H9 (cell line): ENCODE measurements around the gene ZNF724. TPM values are rescaled to one million over a fixed set of nuclear protein-coding genes. Genes with fewer than 3 reads are reported as not detected.
A peak's percentile ranks its signal among the peaks of the same experiment; 100 is the strongest.

ENCODE experiments used
- DNase-seq: peaks from one replicate; pipeline ENCODE4 v3.0.0-alpha.2; 2017
- H2AFZ ChIP-seq: one replicate; pipeline ENCODE4 v1.6.1; 2013; ENCODE audit warnings: mild to moderate bottlenecking, low read length, control low read depth, moderate library complexity
- H2AK5ac ChIP-seq: 2 replicates; pipeline ENCODE4 v1.6.1; 2013; ENCODE audit warnings: low read length, control low read depth, mixed read lengths; ENCODE audit not compliant: insufficient read length
- H2BK120ac ChIP-seq: one replicate; pipeline ENCODE4 v1.6.1; 2013; ENCODE audit warnings: low read depth, mild to moderate bottlenecking, low read length, control low read depth, inconsistent platforms; ENCODE audit not compliant: poor library complexity, severe bottlenecking
- H2BK12ac ChIP-seq: 2 replicates; pipeline ENCODE4 v1.6.1; 2013; ENCODE audit warnings: low read length, control low read depth, mixed read lengths, low read depth; ENCODE audit not compliant: insufficient read length
- H2BK15ac ChIP-seq: 2 replicates; pipeline ENCODE4 v1.6.1; 2013; ENCODE audit warnings: low read depth, low read length, control low read depth
- H2BK20ac ChIP-seq: one replicate; pipeline ENCODE4 v1.6.1; 2013; ENCODE audit warnings: low read depth, mild to moderate bottlenecking, low read length, control low read depth, inconsistent platforms; ENCODE audit not compliant: poor library complexity, severe bottlenecking
- H2BK5ac ChIP-seq: 2 replicates; pipeline ENCODE4 v1.6.1; 2013; ENCODE audit warnings: low read length, control low read depth, mixed read lengths; ENCODE audit not compliant: insufficient read length
- H3K14ac ChIP-seq: 2 replicates; pipeline ENCODE4 v1.6.1; 2013; ENCODE audit warnings: low read length, control low read depth; ENCODE audit not compliant: insufficient read depth
- H3K18ac ChIP-seq: 2 replicates; pipeline ENCODE4 v1.6.1; 2013; ENCODE audit warnings: low read depth, mild to moderate bottlenecking, mixed read lengths, low read length, control low read depth; ENCODE audit not compliant: insufficient read length
- H3K23ac ChIP-seq: 2 replicates; pipeline ENCODE4 v1.6.1; 2013; ENCODE audit warnings: low read length, control low read depth, mixed read lengths, low read depth; ENCODE audit not compliant: insufficient read length
- H3K23me2 ChIP-seq: 2 replicates; pipeline ENCODE4 v1.6.1; 2013; ENCODE audit warnings: low read depth, mild to moderate bottlenecking, mixed read lengths, low read length, control low read depth; ENCODE audit not compliant: insufficient read length, poor library complexity, severe bottlenecking
- H3K27ac ChIP-seq: 2 replicates; pipeline ENCODE4 v1.5.1; 2013; ENCODE audit warnings: low read length, control low read depth, mixed read lengths, low read depth; ENCODE audit not compliant: insufficient read length
- H3K27me3 ChIP-seq: 2 replicates; pipeline ENCODE4 v1.6.1; 2013; ENCODE audit warnings: low read length, control low read depth, inconsistent platforms; ENCODE audit not compliant: insufficient read depth
- H3K4ac ChIP-seq: 2 replicates; pipeline ENCODE4 v1.6.1; 2013; ENCODE audit warnings: low read depth, mild to moderate bottlenecking, control low read depth, inconsistent platforms, low read length, moderate library complexity
- H3K4me1 ChIP-seq: 2 replicates; pipeline ENCODE4 v1.6.1; 2013; ENCODE audit warnings: low read length, control low read depth, inconsistent platforms; ENCODE audit not compliant: insufficient read depth
- H3K4me2 ChIP-seq: 2 replicates; pipeline ENCODE4 v1.6.1; 2013; ENCODE audit warnings: low read length, control low read depth, mixed read lengths; ENCODE audit not compliant: insufficient read length, insufficient read depth
- H3K56ac ChIP-seq: 2 replicates; pipeline ENCODE4 v1.6.1; 2013; ENCODE audit warnings: low read depth, mild to moderate bottlenecking, mixed read lengths, low read length, control low read depth; ENCODE audit not compliant: insufficient read length
- H3K79me1 ChIP-seq: 2 replicates; pipeline ENCODE4 v1.6.1; 2013; ENCODE audit warnings: low read depth, mild to moderate bottlenecking, moderate library complexity, low read length, control low read depth, inconsistent platforms; ENCODE audit not compliant: insufficient read depth, poor library complexity, severe bottlenecking
- H3K79me2 ChIP-seq: 2 replicates; pipeline ENCODE4 v1.6.1; 2013; ENCODE audit warnings: low read length, control low read depth, inconsistent platforms; ENCODE audit not compliant: insufficient read depth
- H3K9ac ChIP-seq: 2 replicates; pipeline ENCODE4 v1.6.1; 2013; ENCODE audit warnings: low read length, control low read depth, mixed read lengths; ENCODE audit not compliant: insufficient read length; ENCODE audit errors: extremely low read depth
- H3K9me3 ChIP-seq: one replicate; pipeline ENCODE4 v1.6.1; 2013; ENCODE audit warnings: low read depth, low read length, inconsistent platforms; ENCODE audit not compliant: control insufficient read depth
- H3T11ph ChIP-seq: one replicate; pipeline ENCODE4 v1.6.1; 2013; ENCODE audit warnings: mild to moderate bottlenecking, low read length, control low read depth, inconsistent platforms
- H4K20me1 ChIP-seq: one replicate; pipeline ENCODE4 v1.6.1; 2013; ENCODE audit not compliant: control insufficient read depth, insufficient read length, insufficient read depth
- H4K5ac ChIP-seq: 2 replicates; pipeline ENCODE4 v1.6.1; 2013; ENCODE audit warnings: low read depth, mild to moderate bottlenecking, mixed read lengths, low read length, control low read depth; ENCODE audit not compliant: insufficient read length
- H4K8ac ChIP-seq: replicated peaks from 2 replicates; pipeline ENCODE4 v1.6.1; 2013; ENCODE audit warnings: low read length, control low read depth, mixed read lengths, low read depth; ENCODE audit not compliant: insufficient read length
- H4K91ac ChIP-seq: 2 replicates; pipeline ENCODE4 v1.6.1; 2013; ENCODE audit warnings: low read depth, mild to moderate bottlenecking, moderate library complexity, mixed read lengths, low read length, control low read depth; ENCODE audit not compliant: insufficient read length
- H3K27ac Mint-ChIP-seq, 3 experiments: 2 replicates in 2 of 3; 3 replicates in 1 of 3; pipeline ENCODE4 v1.8.0; 2020 to 2021; ENCODE audit warnings: mixed read lengths in 3 of 3, mild to moderate bottlenecking in 1 of 3, moderate library complexity in 1 of 3
- H3K27me3 Mint-ChIP-seq: 2 replicates; pipeline ENCODE4 v1.8.0; 2021; ENCODE audit warnings: low read depth, mild to moderate bottlenecking, moderate library complexity, mixed read lengths
- H3K36me3 Mint-ChIP-seq, 3 experiments: 2 replicates in 2 of 3; 3 replicates in 1 of 3; pipeline ENCODE4 v1.8.0; 2020 to 2021; ENCODE audit warnings: low read depth in 3 of 3, mixed read lengths in 3 of 3; ENCODE audit not compliant: insufficient read depth in 1 of 3
- H3K4me1 Mint-ChIP-seq, 2 experiments: 2 replicates each; pipeline ENCODE4 v1.8.0; 2020; ENCODE audit warnings: mixed read lengths in 2 of 2
- H3K4me3 Mint-ChIP-seq, 2 experiments: 2 replicates in 1 of 2; 3 replicates in 1 of 2; pipeline ENCODE4 v1.8.0; 2020 to 2021; ENCODE audit warnings: mild to moderate bottlenecking in 2 of 2, mixed read lengths in 2 of 2, moderate library complexity in 1 of 2
- H3K9me3 Mint-ChIP-seq, 2 experiments: 2 replicates in 1 of 2; 3 replicates in 1 of 2; pipeline ENCODE4 v1.8.0; 2020; ENCODE audit warnings: mild to moderate bottlenecking in 2 of 2, mixed read lengths in 2 of 2, moderate library complexity in 1 of 2
- CTCF ChIP-seq: fragments of 200-600 bp; sonication (generic); conservative IDR thresholded peaks from 3 replicates; pipeline ENCODE4 v1.8.0; 2021; ENCODE audit warnings: antibody characterized with exemption, mild to moderate bottlenecking
- WGBS: extraction: QIAGEN DNeasy Blood & Tissue Kit; methylation state at CpG from one replicate; pipeline ENCODE4 v1.1.7; 2013; ENCODE audit warnings: missing lambda C conversion rate, low lambda C conversion rate, mixed read lengths; ENCODE audit not compliant: insufficient read length; ENCODE audit errors: extremely low coverage; 5-methylcytosine and 5-hydroxymethylcytosine counted together
- total RNA-seq: library from RNA; stranded (reverse); gene quantifications from 2 replicates; pipeline ENCODE4 v1.2.1, GENCODE V29; 2021

Gene ZNF724
- total RNA-seq, 1 experiment from 2014 or later, result 56.7 TPM

- Mint-ChIP-seq H3K4me3 (peak overlapping the region; percentile 96), H3K27ac (peak overlapping the region; percentile 97 to 99 (median 99)), H3K4me1 (peaks cover 13 to 22% of the 10 kb centered on the region in 2 experiments), H3K9me3 (no peaks in the 10 kb centered on the region), H3K27me3 (no peaks in the 10 kb centered on the region), H3K36me3 (peaks cover 30 to 40% (median 36%) of the 10 kb centered on the region in 3 experiments)
- Histone ChIP-seq H4K8ac (no peak overlapping the region), H3K4me2 (peak overlapping the region; percentile 28), H2BK20ac (no peak overlapping the region), H2AFZ (no peak overlapping the region), H3K27me3 (no peaks in the 10 kb centered on the region), H2AK5ac (no peak overlapping the region), H3K9me3 (no peaks in the 10 kb centered on the region), H3K23me2 (no peaks in the 10 kb centered on the region), H3K23ac (no peak overlapping the region), H3K79me1 (no peaks in the 10 kb centered on the region), H3K9ac (peak overlapping the region; percentile 96), H3T11ph (no peak overlapping the region), H3K27ac (peak overlapping the region; percentile 54), H2BK120ac (no peak overlapping the region), H4K20me1 (no peaks in the 10 kb centered on the region), H3K4ac (peak overlapping the region; percentile 8), H4K5ac (no peak overlapping the region), H2BK12ac (no peak overlapping the region), H3K14ac (peak overlapping the region; percentile 98), H3K18ac (peak overlapping the region; percentile 95), H2BK5ac (no peak overlapping the region), H3K79me2 (peaks cover 11% of the 10 kb centered on the region; the same call in 1 of the 2 replicates), H3K4me1 (no peaks in the 10 kb centered on the region), H2BK15ac (no peak overlapping the region), H4K91ac (no peak overlapping the region), H3K56ac (no peak overlapping the region)
- DNase-seq, result peak; percentile 96
- no peak for TF ChIP-seq CTCF
- no CpG with 5 or more reads among the region's 50 CpGs for WGBS
These were observed 23.6 kb upstream of the ZNF724 start for GRCh38 chr19:23273590-23274412.
